Measurements from ENCODE around the gene DNM2.

DNM2 gene

DNA sequence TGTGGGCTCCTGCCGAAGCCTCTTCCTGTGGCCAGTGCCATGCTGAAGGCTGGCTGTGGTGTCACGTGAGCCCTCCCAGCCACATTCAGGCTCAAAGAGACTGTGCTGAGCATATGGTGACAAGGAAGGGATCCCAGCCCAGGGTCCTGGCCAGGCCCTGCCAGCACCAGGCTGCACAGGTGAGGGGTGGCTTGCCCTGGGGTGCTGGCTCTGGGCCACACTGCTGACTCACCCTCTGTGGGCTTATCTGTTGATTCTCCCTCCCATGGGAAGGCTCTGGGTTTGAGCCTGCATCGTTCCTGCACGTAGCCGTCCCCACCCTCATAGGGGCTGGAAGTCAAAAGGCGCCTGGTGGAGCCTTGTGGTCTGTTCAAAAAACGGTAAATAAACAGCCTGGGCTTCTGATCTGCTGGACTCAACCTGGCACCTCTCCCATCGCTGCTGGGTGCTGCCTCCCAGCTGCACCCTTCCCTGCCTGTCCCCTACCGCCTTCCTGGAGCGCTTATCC lies 31.1 kb downstream of the DNM2 start:
- in situ Hi-C loops (cut with MboI; ENCODE audit: low pct_unique_long_range_greater_than_20kb, low sequenced_read_pairs, unreplicated experiment) = no loop called here
- DNase-seq (ENCODE audit: low spot score) = no peak
- TF ChIP-seq, protein P1, sequence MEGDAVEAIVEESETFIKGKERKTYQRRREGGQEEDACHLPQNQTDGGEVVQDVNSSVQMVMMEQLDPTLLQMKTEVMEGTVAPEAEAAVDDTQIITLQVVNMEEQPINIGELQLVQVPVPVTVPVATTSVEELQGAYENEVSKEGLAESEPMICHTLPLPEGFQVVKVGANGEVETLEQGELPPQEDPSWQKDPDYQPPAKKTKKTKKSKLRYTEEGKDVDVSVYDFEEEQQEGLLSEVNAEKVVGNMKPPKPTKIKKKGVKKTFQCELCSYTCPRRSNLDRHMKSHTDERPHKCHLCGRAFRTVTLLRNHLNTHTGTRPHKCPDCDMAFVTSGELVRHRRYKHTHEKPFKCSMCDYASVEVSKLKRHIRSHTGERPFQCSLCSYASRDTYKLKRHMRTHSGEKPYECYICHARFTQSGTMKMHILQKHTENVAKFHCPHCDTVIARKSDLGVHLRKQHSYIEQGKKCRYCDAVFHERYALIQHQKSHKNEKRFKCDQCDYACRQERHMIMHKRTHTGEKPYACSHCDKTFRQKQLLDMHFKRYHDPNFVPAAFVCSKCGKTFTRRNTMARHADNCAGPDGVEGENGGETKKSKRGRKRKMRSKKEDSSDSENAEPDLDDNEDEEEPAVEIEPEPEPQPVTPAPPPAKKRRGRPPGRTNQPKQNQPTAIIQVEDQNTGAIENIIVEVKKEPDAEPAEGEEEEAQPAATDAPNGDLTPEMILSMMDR (IDR thresholded peaks at IDR 0.05; ENCODE audit: extremely low read depth, insufficient read depth, missing control alignments) = no peak

DNA sequence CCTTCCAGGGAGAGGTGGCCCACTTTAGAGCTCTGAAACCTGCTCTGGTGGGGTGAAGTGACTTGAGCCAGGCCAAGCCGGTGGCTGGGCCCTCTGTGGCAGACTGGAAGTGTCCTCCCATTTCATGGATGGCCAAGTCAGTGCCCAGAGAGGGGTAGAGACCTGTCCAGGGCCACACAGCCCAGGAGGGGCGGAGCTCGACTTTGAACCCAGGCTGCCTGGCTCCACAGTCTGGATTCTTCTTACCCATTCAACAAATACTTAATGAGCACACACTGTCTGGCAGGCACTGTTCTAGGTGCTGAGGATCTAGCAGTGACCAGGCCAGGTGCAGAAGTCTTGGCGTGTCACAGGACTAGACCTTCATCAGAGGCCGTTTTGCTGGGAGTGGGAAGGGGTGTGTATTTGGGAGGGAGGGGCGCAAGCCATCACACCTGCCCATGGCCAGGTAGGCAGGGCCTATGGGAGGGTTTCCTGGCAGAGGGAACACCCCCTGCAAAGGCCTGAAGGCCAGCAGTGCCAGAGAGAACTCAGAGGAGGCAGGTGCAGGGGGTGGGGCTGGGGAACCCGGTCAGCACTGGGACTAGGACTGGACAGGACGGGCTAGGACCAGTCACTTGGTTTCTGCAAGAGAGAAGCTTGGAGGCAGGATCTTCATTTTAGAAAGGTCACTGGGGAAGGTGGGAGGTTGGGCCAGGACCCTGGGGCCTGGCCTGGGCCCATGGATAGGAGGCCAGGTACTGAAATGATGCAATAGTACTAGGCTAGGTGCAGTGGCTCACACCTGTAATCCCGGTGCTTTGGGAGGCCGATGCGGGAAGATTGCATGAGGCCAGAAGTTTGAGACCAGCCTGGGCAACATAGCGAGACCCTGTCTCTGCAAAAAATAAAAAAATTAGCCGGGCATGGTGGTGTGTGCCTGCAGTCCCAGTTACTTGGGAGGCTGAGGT lies 31.8 kb downstream of the DNM2 start:
- in situ Hi-C loops (cut with MboI; ENCODE audit: low pct_unique_long_range_greater_than_20kb, low sequenced_read_pairs, unreplicated experiment) = no loop called here
- DNase-seq (ENCODE audit: low spot score) = no peak

DNA sequence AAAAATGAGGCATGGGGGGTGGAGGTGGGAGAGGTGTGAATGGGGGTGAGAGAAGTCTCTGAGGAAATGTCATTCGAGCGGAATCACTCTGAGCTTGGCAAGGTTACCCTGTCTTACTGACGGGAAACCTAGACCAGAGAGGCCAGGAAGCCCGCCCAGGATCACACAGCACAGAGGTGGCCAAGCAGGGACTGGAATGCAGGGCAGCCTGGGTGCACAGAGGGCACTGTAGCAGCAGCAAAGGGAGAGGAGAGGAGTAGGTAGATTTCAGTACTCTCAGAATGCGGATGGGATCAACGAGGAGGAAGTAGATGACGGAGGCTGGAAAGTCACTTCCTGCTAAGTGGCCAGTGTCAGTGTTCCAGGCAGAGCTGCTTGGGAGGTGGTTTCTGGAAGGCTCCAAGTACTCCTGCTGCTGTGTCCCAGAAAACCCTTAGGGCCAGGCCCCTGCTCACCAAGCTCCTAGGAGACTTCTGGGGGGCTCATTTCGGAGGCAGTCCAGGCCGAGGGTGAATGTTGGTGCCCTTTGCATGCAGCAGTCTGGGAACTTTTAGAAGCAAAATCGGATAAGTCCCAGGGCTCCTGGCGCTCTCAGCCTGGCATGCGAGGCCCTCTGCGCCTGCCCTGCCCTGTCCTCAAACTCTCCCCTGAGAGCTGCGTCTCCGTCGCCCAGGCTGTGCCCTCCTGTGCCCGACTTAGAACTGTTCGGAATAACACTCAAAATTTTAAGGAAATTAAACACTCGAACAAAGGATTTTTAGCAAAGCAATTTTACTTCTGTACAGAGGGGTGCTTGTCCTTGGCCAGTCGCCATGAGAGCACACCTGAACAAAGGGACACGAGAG lies 33.5 kb downstream of the DNM2 start:
- in situ Hi-C loops (cut with MboI; ENCODE audit: low pct_unique_long_range_greater_than_20kb, low sequenced_read_pairs, unreplicated experiment) = no loop called here
- TF ChIP-seq, protein P1 (IDR thresholded peaks at IDR 0.05; ENCODE audit: extremely low read depth, insufficient read depth, missing control alignments) = no peak
- no peak for DNase-seq (ENCODE audit: low spot score)

More for the DNA sequence above, 31.8 kb downstream of the DNM2 start:
- TF ChIP-seq, protein P1 (IDR thresholded peaks at IDR 0.05; ENCODE audit: extremely low read depth, insufficient read depth, missing control alignments) = no peak

DNA sequence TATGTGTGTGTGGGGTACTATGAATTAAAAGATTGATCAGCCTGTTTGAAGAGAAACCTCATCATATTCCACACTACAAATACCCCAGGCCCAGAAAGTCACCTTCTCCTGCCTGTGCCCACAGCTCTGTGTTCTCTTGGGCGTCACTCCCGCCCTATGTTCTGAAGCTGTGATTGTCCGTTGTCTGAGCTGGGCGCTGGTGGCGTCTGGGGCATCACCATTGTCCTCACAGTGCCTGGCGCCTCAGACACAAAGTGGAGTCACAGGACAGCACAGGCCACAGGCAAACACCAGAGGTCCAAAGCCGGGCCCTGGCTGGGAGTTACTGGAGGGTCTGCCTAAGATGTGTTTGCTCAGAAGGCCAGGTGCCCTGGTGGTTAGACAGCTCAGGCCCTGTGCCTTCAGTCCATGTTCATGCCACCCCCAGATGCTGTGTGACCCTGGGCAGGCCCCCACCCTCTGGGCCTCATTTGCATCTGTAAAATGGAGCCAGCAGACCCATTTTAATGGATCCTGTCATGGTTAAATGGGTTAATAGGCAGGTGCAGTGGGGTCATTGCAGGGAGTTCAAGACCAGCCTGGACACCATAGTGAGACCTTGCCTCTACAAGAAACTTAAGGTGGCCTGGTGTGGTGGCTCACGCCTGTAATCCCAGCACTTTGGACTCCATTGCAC lies 34.5 kb downstream of the DNM2 start:
- no peak for DNase-seq (ENCODE audit: low spot score)
- TF ChIP-seq, protein P1 (IDR thresholded peaks at IDR 0.05; ENCODE audit: extremely low read depth, insufficient read depth, missing control alignments) = no peak
- in situ Hi-C loops (cut with MboI; ENCODE audit: low pct_unique_long_range_greater_than_20kb, low sequenced_read_pairs, unreplicated experiment) = no loop called here

DNA sequence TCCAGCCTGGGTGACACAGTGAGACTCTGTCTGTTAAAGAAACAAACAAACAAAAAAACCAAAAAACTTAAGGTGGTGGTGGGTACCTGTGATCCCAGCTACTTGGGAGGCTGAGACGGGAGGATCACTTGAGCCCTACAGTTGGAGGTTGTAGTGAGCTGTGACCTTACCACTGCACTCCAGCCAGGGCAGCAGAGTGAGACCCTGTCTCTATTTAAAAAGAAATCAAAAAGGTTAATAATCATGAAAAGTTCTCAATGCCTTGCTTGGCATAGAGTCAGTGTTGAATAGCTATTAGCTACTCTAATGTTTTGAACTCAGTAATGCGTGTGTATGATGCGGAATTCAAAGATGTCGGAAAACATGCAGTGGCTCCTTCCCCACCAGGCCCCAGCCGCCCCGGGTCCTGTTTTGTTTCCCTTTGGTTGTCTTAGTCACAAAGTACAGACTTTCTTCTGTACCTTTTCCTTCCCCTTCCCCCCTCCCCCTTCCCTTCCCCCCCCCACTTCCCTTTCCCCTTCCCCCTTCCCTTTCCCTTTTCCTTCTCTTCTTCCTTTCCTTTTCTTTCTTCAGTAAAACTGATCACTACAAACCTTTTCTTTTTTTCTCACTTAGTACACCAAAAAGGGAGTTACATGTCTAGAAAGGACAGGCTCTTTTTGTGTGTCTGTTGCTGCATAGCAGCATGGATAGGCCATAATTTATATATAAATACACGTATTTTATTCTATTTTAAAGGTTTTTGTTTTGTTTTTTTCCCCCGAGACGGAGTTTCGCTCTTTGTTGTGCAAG lies 35.2 kb downstream of the DNM2 start:
- in situ Hi-C loops (cut with MboI; ENCODE audit: low pct_unique_long_range_greater_than_20kb, low sequenced_read_pairs, unreplicated experiment) = no loop called here
- TF ChIP-seq, protein P1 (IDR thresholded peaks at IDR 0.05; ENCODE audit: extremely low read depth, insufficient read depth, missing control alignments) = no peak
- DNase-seq (ENCODE audit: low spot score) = no peak

Measured in GM13977 (cell line).